GM12878 (cell line): Measurements from ENCODE around the gene CHMP4A. TPM values are rescaled to one million over a fixed set of nuclear protein-coding genes. Genes with fewer than 3 reads are reported as not detected.

Source experiments
- ETV6 ChIP-seq, 2 experiments: fragments of 450-650 bp in 1 of 2; IDR thresholded peaks in 1 of 2; conservative IDR thresholded peaks in 1 of 2; 2 replicates each; pipeline ENCODE4 v1.6.1; 2014; ENCODE audit warnings: antibody characterized with exemption in 1 of 2, borderline replicate concordance in 1 of 2, low read depth in 1 of 2, mild to moderate bottlenecking in 1 of 2, moderate library complexity in 1 of 2
- JUND ChIP-seq: IDR thresholded peaks from 2 replicates; pipeline ENCODE4 v1.6.1; 2012; ENCODE audit warnings: low read depth, mild to moderate bottlenecking, low read length, improper control_type of control experiment, moderate library complexity
- MXI1 ChIP-seq: fragments of 150-350 bp; IDR thresholded peaks from 2 replicates; pipeline ENCODE4 v1.6.1; 2011; ENCODE audit warnings: low read depth, mild to moderate bottlenecking, inconsistent platforms, low read length, improper control_type of control experiment
- PML ChIP-seq: IDR thresholded peaks from 2 replicates; pipeline ENCODE4 v1.6.1; 2012; ENCODE audit warnings: low read length, inconsistent platforms
- TCF7 ChIP-seq: IDR thresholded peaks from 2 replicates; pipeline ENCODE4 v1.6.1; 2014; ENCODE audit warnings: antibody characterized with exemption, borderline replicate concordance
- ZBED1 ChIP-seq: IDR thresholded peaks from 2 replicates; pipeline ENCODE4 v1.6.1; 2016; ENCODE audit warnings: borderline replicate concordance
- polyA plus RNA-seq, 11 experiments: library from polyadenylated mRNA; depleted of rRNA in 4 of 11; unstranded in 6 of 11; stranded (reverse) in 5 of 11; fragments of >200 nt; fragmentation: Nextera tagmentation in 4 of 11; fragmentation: Illumina TruSeq in 1 of 11; extraction: Ambion mirVana in 4 of 11; extraction: Trizol in 1 of 11; gene quantifications; 1 replicate in 1 of 11; 2 replicates in 10 of 11; pipeline versions ENCODE4 v1.2.1 to v1.2.3, GENCODE V29; 2011 to 2016; ENCODE audit warnings: inconsistent platforms in 2 of 11, missing spikeins in 2 of 11, low read depth in 1 of 11
- total RNA-seq, 4 experiments: library from RNA; depleted of rRNA in 3 of 4; stranded (reverse); fragments of >200 nt in 3 of 4; fragmentation: Illumina TruSeq in 1 of 4; extraction: Trizol in 1 of 4; gene quantifications; 2 replicates each; pipeline versions ENCODE4 v1.2.1 to v1.2.3, GENCODE V29; 2013 to 2021
- TF ChIP-seq, protein P1 (sequence below): fragments of 450-650 bp; formaldehyde crosslinking; IDR thresholded peaks from 2 replicates; pipeline ENCODE4 v1.4.0; 2020; ENCODE audit warnings: mild to moderate bottlenecking, moderate library complexity
- TF ChIP-seq, protein P2 (sequence below): IDR thresholded peaks from 2 replicates; pipeline ENCODE4 v1.6.1; 2011; ENCODE audit warnings: low read depth, mild to moderate bottlenecking, low read length, moderate library complexity, borderline replicate concordance; ENCODE audit errors: extremely low read depth

Gene CHMP4A
- total and polyA plus RNA-seq, 10 of the 15 experiments (the other 5 are each of a cell fraction or from before 2014, with no cell fraction given), result 35.5 to 151 (median 84.7) TPM

DNA sequence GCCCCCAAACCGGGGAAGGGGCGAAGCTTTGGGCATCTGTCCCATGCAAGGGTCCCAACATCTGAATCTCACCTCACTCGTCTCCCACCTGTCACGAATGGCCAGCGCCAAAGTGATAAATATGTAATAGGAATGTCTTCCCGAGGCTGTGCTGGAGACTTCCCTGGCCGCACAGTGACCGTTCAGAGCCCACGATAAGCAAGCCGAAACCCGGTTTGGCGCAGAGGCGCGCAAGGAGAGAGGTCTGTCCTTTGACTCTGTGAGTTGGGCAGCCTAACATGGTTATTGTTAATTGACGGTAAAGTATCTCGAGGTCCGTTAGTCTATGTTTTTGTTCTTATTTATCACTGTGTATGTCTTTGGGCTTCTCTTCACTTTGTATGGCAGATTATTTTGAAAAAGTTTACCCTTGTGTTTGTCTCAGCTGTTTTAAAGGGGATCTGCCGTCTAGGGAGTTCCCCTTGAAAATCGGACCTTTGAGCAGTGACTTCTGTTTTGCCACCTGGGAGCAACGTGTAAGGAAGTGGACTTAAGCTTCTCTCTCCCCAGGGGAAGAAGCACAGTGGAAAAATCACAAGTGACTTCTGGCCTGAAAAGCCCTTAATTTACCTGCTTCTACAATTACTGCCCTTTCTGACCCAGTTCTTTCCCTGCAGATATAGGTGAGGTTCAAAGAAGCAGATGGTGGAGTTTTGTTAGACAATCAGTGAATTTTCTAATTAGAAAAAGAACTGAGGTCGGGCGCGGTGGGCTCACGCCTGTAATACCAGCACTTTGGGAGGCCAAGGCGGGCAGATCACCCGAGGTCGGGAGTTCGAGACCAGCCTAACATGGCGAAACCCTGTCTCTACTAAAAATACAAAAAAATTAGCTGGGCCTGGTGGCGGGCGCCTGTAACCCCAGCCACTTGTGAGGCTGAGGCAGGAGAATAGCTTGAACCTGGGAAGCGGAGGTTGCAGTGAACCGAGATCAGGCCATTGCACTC lies 16.9 kb downstream of the CHMP4A start (continued):
- TF ChIP-seq, protein P1, sequence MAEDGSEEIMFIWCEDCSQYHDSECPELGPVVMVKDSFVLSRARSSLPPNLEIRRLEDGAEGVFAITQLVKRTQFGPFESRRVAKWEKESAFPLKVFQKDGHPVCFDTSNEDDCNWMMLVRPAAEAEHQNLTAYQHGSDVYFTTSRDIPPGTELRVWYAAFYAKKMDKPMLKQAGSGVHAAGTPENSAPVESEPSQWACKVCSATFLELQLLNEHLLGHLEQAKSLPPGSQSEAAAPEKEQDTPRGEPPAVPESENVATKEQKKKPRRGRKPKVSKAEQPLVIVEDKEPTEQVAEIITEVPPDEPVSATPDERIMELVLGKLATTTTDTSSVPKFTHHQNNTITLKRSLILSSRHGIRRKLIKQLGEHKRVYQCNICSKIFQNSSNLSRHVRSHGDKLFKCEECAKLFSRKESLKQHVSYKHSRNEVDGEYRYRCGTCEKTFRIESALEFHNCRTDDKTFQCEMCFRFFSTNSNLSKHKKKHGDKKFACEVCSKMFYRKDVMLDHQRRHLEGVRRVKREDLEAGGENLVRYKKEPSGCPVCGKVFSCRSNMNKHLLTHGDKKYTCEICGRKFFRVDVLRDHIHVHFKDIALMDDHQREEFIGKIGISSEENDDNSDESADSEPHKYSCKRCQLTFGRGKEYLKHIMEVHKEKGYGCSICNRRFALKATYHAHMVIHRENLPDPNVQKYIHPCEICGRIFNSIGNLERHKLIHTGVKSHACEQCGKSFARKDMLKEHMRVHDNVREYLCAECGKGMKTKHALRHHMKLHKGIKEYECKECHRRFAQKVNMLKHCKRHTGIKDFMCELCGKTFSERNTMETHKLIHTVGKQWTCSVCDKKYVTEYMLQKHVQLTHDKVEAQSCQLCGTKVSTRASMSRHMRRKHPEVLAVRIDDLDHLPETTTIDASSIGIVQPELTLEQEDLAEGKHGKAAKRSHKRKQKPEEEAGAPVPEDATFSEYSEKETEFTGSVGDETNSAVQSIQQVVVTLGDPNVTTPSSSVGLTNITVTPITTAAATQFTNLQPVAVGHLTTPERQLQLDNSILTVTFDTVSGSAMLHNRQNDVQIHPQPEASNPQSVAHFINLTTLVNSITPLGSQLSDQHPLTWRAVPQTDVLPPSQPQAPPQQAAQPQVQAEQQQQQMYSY, result no peak
- TF ChIP-seq ETV6 (conservative IDR thresholded peaks at IDR 0.05 in 1 of 2, IDR thresholded peaks at IDR 0.05 in 1 of 2; ENCODE audit: borderline replicate concordance in 1 of 2, low read depth in 1 of 2) (no peak), JUND (no peak), ZBED1 (no peak), PML (0 out of 2 replicates have a peak, but pooled peaks have one; percentile 35), MXI1 (peak; percentile 87), TCF7 (no peak)
- TF ChIP-seq, protein P2, sequence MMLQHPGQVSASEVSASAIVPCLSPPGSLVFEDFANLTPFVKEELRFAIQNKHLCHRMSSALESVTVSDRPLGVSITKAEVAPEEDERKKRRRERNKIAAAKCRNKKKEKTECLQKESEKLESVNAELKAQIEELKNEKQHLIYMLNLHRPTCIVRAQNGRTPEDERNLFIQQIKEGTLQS, result no peak
